ENCODE results near the gene SEC14L1. TPM values are rescaled to one million over a fixed set of nuclear protein-coding genes. Genes with fewer than 3 reads are reported as not detected.

Gene SEC14L1
- total RNA-seq, 2 donors from 2014 or later = 89.0 to 105 TPM

DNA sequence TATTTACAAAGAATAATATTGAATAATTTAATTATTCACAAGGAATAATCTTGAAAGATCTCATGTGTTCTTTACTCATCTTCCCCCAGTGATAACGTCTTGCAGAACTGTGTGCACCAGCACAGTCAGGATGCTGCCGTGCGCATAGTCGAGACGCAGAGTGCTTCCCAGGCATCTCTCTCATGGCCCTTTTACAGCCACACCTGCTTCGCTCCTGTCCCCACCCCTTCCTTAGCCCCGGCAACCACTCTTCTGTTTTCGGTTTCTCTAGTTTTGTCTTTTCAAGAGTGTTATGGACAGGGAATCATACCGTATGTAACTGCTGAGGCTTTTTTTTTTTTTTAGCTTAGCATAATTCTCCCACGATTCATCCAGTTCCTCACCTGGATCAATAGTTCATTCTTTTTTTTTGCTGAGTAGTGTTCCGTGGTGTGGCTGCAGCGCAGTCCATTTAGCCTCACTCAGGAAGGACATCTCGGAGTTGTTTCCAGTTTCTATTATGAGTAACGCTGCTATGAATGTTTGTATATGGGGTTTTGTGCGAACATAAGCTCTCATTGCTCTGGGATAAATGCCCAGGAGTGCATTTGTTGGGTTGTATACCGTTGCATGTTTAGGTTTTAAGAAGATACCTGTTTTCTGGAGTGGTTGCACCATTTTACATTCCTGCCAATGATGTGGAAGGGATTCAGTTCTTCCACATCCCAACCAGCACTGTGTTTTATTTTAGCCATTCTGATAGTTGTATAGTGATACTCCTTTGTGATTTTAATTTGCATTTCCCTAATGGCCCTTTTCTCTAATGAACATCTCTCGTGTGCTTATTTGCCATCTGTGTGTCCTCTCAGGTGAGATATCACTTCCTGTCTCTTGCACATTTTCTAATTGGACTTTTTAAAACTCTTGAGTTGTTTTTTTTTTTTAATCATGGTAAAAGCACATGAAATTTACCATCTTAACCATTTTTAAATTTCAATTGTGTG is 47.6 kb downstream of the SEC14L1 start:
- DNase-seq (ENCODE audit: low spot score) (no peak), ATAC-seq (ENCODE audit: insufficient number of reproducible peaks, low FRiP score, low read depth) (no peak)
- TF ChIP-seq, protein P1, sequence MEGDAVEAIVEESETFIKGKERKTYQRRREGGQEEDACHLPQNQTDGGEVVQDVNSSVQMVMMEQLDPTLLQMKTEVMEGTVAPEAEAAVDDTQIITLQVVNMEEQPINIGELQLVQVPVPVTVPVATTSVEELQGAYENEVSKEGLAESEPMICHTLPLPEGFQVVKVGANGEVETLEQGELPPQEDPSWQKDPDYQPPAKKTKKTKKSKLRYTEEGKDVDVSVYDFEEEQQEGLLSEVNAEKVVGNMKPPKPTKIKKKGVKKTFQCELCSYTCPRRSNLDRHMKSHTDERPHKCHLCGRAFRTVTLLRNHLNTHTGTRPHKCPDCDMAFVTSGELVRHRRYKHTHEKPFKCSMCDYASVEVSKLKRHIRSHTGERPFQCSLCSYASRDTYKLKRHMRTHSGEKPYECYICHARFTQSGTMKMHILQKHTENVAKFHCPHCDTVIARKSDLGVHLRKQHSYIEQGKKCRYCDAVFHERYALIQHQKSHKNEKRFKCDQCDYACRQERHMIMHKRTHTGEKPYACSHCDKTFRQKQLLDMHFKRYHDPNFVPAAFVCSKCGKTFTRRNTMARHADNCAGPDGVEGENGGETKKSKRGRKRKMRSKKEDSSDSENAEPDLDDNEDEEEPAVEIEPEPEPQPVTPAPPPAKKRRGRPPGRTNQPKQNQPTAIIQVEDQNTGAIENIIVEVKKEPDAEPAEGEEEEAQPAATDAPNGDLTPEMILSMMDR (IDR thresholded peaks at IDR 0.05) = no peak
- no peak overlapping the region for H3K27ac ChIP-seq
- H3K36me3 ChIP-seq = peaks cover 3% of the 10 kb centered on the region
- no peaks in the 10 kb centered on the region for H3K9me3 ChIP-seq
- peaks cover 5 to 20% of the 10 kb centered on the region in 2 donors for H3K4me1 ChIP-seq (ENCODE audit: control insufficient read depth in 1 of 2, low read depth in 2 of 2)
- H3K27me3 ChIP-seq (replicated peaks; ENCODE audit: insufficient read depth) = no peaks in the 10 kb centered on the region
- H3K4me3 ChIP-seq = no peak overlapping the region

DNA sequence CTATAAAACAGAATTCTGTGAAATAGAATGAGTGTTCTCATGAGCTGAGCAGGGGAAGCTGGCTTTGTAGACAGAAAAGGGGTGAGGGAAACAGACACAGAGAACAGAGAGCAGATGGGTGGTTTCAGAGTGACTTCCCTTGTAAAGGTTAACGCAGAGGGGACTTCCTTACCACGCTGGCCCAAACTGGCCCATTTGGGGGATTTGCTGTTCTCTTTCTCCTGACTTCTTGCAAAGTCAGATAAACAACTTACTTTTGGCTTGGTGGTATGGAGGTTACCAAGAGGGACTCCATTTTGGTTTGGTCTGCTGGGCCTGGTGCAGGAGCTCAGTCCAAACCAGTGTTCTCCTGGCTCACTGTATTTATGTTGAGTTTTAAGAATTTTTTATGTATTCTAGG is 48.4 kb downstream of the SEC14L1 start:
- H3K4me3 ChIP-seq = no peak overlapping the region
- H3K27me3 ChIP-seq (replicated peaks; ENCODE audit: insufficient read depth) = no peaks in the 10 kb centered on the region
- H3K36me3 ChIP-seq = peaks cover 3% of the 10 kb centered on the region
- no peaks in the 10 kb centered on the region for H3K9me3 ChIP-seq
- TF ChIP-seq, protein P1 (IDR thresholded peaks at IDR 0.05) = no peak
- H3K27ac ChIP-seq = no peak overlapping the region
- no peak for DNase-seq (ENCODE audit: low spot score)
- peaks cover 5 to 20% of the 10 kb centered on the region in 2 donors for H3K4me1 ChIP-seq (ENCODE audit: control insufficient read depth in 1 of 2, low read depth in 2 of 2)
- ATAC-seq (ENCODE audit: insufficient number of reproducible peaks, low FRiP score, low read depth) = no peak

DNA sequence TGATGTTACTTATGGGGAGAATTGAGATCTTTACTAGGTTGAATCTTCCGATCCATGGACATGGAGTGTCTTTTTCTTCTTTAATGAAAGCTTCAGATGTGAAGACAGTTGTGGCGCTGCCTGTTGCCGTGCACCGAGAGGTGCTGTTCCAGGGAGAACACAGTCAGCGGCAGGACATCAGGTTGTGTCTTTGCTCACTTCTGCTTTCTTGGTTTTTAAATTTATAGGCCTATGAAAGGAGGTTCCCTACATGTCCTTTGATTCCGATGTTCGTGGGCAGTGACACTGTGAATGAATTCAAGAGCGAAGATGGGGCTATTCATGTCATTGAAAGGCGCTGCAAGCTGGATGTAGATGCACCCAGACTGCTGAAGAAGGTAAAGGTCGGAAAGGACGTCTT is 49.8 kb downstream of the SEC14L1 start:
- TF ChIP-seq, protein P1 (IDR thresholded peaks at IDR 0.05) = no peak
- Histone ChIP-seq H3K4me3 (no peak overlapping the region), H3K27me3 (replicated peaks; ENCODE audit: insufficient read depth) (no peaks in the 10 kb centered on the region), H3K27ac (no peak overlapping the region), H3K36me3 (peaks cover 12% of the 10 kb centered on the region), H3K9me3 (no peaks in the 10 kb centered on the region), H3K4me1 (ENCODE audit: control insufficient read depth in 1 of 2, low read depth in 2 of 2) (peaks cover 0 to 8% of the 10 kb centered on the region in 2 donors)
- DNase-seq (ENCODE audit: low spot score) = no peak
- ATAC-seq (ENCODE audit: insufficient number of reproducible peaks, low FRiP score, low read depth) = no peak

DNA sequence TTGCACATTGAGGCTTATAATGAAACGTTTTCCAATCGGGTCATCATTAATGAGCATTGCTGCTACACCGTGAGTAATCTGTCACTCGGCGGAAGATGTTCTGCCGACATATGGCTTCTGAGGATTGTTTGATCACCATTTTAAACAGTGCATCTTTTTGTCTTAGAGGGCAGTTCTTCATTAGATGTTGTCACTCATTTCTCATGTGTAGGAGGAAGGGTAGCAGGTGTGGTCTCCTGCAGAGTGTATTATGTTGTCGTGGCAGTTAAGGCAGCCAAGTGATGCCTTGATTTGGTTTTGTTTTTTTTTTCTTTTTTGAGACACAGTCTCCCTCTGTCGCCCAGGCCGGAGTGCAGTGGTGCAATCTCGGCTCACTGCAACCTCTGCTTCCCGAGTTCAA is 50.5 kb downstream of the SEC14L1 start:
- Histone ChIP-seq H3K27ac (no peak overlapping the region), H3K4me3 (no peak overlapping the region), H3K4me1 (ENCODE audit: control insufficient read depth in 1 of 2, low read depth in 2 of 2) (peaks cover 0 to under 1% of the 10 kb centered on the region in 2 donors), H3K9me3 (no peaks in the 10 kb centered on the region), H3K27me3 (replicated peaks; ENCODE audit: insufficient read depth) (no peaks in the 10 kb centered on the region), H3K36me3 (peaks cover 19% of the 10 kb centered on the region)
- ATAC-seq (ENCODE audit: insufficient number of reproducible peaks, low FRiP score, low read depth) (no peak), DNase-seq (ENCODE audit: low spot score) (no peak)
- TF ChIP-seq, protein P1 (IDR thresholded peaks at IDR 0.05) = no peak

DNA sequence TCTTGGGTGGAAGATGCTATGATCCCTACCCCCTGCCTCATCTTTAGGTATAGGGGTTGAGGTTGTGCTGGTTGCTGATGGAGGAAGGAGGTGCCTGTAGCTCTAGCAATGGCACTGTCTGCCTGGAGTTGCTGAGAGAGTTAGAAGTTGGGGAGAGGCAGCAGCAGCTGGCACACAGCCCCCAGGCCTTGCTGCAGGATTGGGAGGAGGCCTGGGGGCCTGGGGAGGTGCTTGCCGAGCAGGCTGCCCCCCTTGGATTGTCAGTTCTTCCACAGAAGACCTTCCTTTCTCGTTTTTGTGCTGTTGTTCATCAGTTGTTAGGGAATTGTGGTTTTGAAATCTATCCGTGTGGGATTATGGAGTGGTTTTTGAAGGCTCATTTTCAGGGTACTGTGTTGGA is 52.9 kb downstream of the SEC14L1 start:
- H3K36me3 ChIP-seq = peaks cover 25% of the 10 kb centered on the region
- H3K4me1 ChIP-seq (ENCODE audit: control insufficient read depth in 1 of 2, low read depth in 2 of 2) = no peaks in the 10 kb centered on the region
- no peaks in the 10 kb centered on the region for H3K27me3 ChIP-seq (replicated peaks; ENCODE audit: insufficient read depth)
- H3K4me3 ChIP-seq = no peak overlapping the region
- DNase-seq (ENCODE audit: low spot score) = no peak
- no peak for ATAC-seq (ENCODE audit: insufficient number of reproducible peaks, low FRiP score, low read depth)
- no peaks in the 10 kb centered on the region for H3K9me3 ChIP-seq
- H3K27ac ChIP-seq = no peak overlapping the region
- TF ChIP-seq, protein P1 (IDR thresholded peaks at IDR 0.05) = no peak
